Left renal cortex interstitium (tissue), 4 donors: Measurements from ENCODE around the gene CNFN. TPM values are rescaled to one million over a fixed set of nuclear protein-coding genes. Genes with fewer than 3 reads are reported as not detected.

ENCODE experiments used
- DNase-seq, 4 donors: peaks; one replicate each; pipeline ENCODE4 v3.0.0-alpha.2; 2013; ENCODE audit warnings: low read depth in 4 of 4, low spot score in 2 of 4, missing footprints in 1 of 4
- polyA plus RNA-seq, 4 donors: library from polyadenylated mRNA; unstranded; fragments of 120-200 nt; gene quantifications; one replicate each; pipeline ENCODE4 v1.2.1, GENCODE V29; 2013; ENCODE audit not compliant: insufficient read length in 4 of 4

CNFN gene
- polyA plus RNA-seq, 4 donors, result 1.1 to 2.3 (median 1.8) TPM

GRCh38 chr19:42376177-42376555 is 13.9 kb downstream of the CNFN start:
- no peak for DNase-seq

GRCh38 chr19:42375415-42376176 is 14.5 kb downstream of the CNFN start:
- no peak for DNase-seq

DNA sequence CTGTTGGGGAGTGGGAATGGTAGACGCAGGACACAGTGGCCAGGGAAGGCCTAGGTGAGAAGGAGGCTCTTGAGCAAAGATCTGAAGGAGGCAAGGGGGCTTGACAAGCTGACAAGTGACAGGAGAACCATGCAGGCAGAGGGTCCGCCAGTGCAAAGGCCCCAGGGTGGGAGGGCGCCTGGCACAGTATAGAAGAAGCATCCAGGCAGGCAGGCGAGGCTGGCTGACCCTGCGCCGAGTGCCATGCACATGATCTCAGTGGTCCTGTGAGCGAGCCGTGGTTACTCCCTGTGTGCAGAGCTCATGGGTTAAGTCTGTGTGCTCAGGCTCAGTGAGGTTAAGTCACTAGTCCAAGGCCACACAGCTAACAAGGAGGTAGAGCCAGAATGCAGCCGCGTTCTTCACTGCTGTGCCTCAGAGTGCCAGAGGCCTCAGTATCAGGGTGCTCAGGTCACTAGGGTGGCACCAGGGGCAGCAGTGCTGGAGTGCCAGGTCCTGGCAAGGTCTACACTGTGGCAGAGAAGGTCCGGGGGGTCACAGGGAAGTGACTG is 15.2 kb downstream of the CNFN start:
- no peak for DNase-seq

GRCh38 chr19:42370626-42371175 is 19.4 kb downstream of the CNFN start:
- no peak for DNase-seq

GRCh38 chr19:42370068-42370520 is 20.0 kb downstream of the CNFN start:
- no peak for DNase-seq

DNA sequence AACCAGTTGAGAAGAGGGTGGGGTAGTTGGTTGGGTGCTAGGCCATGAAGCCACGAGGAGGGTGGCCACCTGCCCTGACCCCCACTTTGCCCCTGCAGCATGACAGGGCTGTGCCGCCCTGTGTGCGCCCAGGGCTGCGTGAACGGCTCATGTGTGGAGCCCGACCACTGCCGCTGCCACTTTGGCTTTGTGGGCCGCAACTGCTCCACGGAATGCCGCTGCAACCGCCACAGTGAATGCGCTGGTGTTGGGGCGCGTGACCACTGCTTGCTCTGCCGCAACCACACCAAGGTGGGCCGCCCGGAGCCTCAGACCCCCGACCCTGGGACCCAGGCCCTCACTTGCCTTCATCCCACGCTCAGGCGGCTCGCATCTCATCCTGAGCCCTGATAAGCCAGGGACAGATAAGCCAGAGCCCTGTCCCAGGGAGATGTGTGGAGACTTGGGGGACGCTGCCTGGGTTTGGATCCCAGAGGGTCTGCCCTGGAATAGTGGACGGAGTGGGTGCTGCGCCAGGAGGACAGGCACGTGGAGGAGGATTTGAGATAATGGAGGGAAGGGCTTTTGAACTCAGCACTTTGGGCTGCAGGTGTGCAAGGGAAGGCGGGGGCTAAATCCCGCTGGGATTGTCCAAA is 20.5 kb downstream of the CNFN start:
- DNase-seq, result no peak

GRCh38 chr19:42368765-42369164 is 21.3 kb downstream of the CNFN start:
- DNase-seq, result no peak

- no peak for DNase-seq
Measured at GRCh38 chr19:42368360-42368759, 21.7 kb downstream of the CNFN start.

GRCh38 chr19:42367929-42368328 is 22.2 kb downstream of the CNFN start:
- DNase-seq, result no peak

- DNase-seq, result no peak
Measured at GRCh38 chr19:42366673-42367072, 23.4 kb downstream of the CNFN start.

- DNase-seq, result no peak
Measured at GRCh38 chr19:42363614-42364346, 26.3 kb downstream of the CNFN start.

- no peak for DNase-seq
Measured at GRCh38 chr19:42362891-42363440, 27.1 kb downstream of the CNFN start.

DNA sequence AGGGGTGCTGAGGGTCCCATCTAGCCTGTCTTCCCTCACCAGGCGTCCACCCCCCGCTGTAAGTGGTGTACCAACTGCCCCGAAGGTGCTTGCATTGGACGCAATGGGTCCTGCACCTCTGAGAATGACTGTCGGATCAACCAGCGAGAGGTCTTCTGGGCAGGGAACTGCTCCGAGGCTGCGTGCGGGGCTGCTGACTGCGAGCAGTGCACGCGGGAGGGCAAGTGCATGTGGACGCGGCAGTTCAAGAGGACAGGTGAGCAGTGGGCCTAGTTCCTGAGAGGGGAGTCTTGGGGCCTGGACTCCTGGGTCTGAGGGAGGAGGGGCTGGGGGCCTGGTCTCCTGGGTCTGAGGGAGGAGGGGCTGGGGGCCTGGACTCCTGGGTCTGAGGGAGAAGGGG is 27.8 kb downstream of the CNFN start:
- DNase-seq, result no peak

GRCh38 chr19:42361545-42361910 is 28.6 kb downstream of the CNFN start:
- no peak for DNase-seq

DNA sequence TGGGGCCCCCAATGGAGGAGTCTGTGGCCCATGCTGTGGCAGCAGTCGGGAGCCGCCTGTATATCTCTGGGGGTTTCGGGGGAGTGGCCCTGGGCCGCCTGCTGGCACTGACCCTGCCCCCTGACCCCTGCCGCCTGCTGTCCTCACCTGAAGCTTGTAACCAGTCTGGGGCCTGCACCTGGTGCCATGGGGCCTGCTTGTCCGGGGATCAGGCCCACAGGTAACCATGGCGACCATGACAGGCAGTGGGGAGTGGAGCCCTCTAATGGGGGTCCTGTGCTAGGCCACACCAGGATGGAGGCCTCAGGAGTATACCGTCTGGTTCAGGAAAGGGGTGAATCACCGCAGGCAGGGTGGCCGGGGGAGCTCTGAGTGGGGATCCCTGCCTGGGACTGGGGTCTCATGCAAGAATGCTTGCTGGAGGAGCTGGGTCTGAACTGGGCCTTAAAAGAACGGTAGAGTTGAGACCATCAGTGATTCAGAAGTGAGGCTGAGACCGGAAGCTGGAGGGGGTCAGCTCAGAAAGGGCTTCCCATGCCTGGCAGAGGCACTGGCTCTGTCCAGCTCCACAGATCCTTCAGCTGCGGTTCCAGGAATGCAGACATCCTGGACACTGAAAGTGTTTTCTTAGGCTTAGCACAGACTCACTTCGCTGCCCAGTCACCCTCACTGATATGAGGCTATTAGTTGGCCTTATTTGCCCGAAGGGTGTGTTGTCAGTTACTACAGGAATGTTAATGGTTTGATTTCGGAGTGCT is 29.1 kb downstream of the CNFN start:
- no peak for DNase-seq

DNA sequence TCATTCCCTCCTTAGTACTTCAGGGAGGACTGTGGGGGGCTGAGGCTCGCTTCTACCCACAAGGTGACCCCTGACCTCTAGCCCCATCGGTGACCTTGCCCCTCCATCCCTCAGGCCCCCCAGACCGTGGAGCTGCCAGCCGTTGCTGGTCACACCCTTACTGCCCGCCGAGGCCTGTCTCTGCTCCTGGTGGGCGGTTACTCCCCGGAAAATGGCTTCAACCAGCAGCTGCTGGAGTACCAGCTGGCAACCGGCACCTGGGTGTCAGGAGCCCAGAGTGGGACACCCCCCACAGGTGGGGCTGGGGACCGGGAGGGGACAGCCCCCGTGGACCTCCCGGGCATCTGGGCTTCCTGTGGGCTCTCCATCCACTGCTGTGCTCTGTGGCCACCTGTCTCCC is 32.8 kb downstream of the CNFN start:
- no peak for DNase-seq

- DNase-seq, result no peak
Measured at GRCh38 chr19:42356686-42357085, 33.4 kb downstream of the CNFN start.

DNA sequence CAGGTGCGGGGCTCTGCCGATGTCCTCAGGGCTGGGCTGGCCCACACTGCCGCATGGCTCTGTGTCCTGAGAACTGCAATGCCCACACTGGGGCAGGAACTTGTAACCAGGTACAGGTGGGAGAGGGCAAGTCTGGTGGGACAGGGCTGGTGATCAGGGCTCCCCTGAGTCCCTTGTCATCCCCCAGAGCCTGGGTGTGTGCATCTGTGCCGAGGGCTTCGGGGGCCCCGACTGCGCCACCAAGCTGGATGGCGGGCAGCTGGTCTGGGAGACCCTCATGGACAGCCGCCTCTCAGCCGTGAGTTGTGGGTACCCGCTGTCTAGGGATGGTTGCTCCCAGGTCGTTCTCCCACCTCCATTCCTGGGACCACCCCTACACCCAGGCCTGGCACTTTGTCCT is 34.2 kb downstream of the CNFN start:
- DNase-seq, result no peak

DNA sequence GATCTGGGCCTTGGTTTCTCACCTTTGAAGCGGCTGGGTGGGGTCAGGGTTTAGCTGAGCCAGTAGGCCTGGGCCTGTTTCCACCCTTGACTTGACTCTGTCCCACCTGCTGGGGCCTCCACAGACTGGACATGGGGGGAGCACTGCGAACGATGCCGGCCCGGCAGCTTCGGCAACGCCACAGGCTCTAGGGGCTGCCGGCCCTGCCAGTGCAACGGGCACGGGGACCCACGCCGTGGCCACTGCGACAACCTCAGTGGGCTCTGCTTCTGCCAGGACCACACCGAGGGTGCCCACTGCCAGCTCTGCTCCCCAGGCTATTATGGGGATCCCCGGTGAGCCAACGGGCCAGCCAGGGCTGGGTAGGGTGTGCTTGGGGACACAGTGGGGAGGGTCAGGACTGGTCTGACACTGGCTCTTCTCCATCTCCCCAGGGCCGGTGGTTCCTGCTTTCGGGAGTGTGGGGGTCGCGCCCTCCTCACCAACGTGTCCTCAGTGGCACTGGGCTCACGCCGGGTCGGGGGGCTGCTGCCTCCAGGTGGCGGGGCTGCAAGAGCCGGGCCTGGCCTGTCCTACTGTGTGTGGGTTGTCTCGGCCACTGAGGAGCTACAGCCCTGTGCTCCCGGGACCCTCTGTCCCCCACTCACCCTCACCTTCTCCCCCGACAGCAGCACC is 36.6 kb downstream of the CNFN start:
- DNase-seq, result no peak
